Osteocyte (in vitro differentiated cells): Measurements from ENCODE around the gene RPRD1B. TPM values are rescaled to one million over a fixed set of nuclear protein-coding genes. Genes with fewer than 3 reads are reported as not detected.

Source experiments
- DNase-seq: peaks from one replicate; pipeline ENCODE4 v3.0.0; 2021; ENCODE audit warnings: mixed read lengths; ENCODE audit not compliant: unreplicated experiment; ENCODE audit errors: extremely low spot score
- H3K27ac Mint-ChIP-seq: one replicate; pipeline ENCODE4 v1.8.0; 2021; ENCODE audit warnings: mild to moderate bottlenecking, mixed read lengths; ENCODE audit not compliant: unreplicated experiment
- H3K27me3 Mint-ChIP-seq: one replicate; pipeline ENCODE4 v1.8.0; 2021; ENCODE audit warnings: mixed read lengths; ENCODE audit not compliant: unreplicated experiment
- H3K36me3 Mint-ChIP-seq: one replicate; pipeline ENCODE4 v1.8.0; 2021; ENCODE audit warnings: mixed read lengths; ENCODE audit not compliant: unreplicated experiment
- H3K4me1 Mint-ChIP-seq: one replicate; pipeline ENCODE4 v1.8.0; 2021; ENCODE audit warnings: mixed read lengths; ENCODE audit not compliant: unreplicated experiment
- H3K4me3 Mint-ChIP-seq: one replicate; pipeline ENCODE4 v1.8.0; 2021; ENCODE audit warnings: mild to moderate bottlenecking, moderate library complexity, mixed read lengths; ENCODE audit not compliant: unreplicated experiment
- H3K9me3 Mint-ChIP-seq: one replicate; pipeline ENCODE4 v1.8.0; 2021; ENCODE audit warnings: mixed read lengths; ENCODE audit not compliant: unreplicated experiment
- total RNA-seq: library from RNA; stranded (reverse); gene quantifications from 2 replicates; pipeline ENCODE4 v1.2.1, GENCODE V29; 2021
- TF ChIP-seq, protein P1 (sequence below): fragments of 200-600 bp; sonication (generic); IDR thresholded peaks from 2 replicates; pipeline ENCODE4 v1.5.0; 2021; ENCODE audit warnings: antibody characterized with exemption, mild to moderate bottlenecking, moderate library complexity

RPRD1B gene
- total RNA-seq, 1 donor from 2014 or later: 28.5 TPM

DNA sequence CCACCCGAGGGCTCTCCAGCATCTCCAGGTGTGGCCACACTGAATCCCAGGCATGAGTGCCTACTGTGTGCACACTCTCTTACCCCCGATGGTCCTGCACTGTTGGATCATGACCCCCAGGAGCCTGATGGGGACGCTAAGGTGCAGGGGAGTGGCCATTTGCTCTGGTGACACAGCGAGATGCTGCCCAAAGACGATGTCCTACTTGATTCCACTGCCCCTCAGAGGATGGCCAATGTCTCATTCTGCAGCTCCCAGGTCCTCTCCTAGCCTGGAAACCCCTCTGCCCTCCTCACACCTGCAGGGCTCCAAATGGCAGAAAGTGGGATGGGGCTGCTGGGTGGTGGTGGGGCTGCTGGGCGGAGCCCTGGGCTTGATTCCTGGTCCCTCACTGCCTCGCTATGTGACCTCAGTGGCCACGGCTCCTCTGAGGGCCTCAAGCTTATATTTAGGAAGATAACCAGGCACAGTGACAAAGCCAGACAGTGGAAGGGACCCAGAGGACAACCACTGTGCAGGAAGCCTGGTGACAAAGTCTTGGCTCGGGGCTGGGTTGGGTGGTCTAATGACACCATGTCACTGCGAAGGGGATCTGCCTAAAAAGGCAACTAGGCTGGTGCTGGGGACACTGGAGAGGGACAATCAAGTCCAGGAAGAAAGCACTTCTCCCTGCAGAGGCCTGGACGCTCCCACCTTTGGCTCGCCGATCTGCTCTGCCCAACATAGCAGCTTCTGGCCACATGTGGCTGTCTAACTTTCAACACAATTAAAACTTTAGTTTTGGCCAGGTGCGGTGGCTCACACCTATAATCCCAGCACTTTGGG, 103.1 kb downstream of the RPRD1B start:
- no peak for DNase-seq
- Mint-ChIP-seq H3K9me3 (no peaks in the 10 kb centered on the region), H3K36me3 (peaks cover 4% of the 10 kb centered on the region), H3K27ac (no peak overlapping the region), H3K4me3 (no peak overlapping the region), H3K4me1 (peaks cover 62% of the 10 kb centered on the region), H3K27me3 (no peaks in the 10 kb centered on the region)
- TF ChIP-seq, protein P1, sequence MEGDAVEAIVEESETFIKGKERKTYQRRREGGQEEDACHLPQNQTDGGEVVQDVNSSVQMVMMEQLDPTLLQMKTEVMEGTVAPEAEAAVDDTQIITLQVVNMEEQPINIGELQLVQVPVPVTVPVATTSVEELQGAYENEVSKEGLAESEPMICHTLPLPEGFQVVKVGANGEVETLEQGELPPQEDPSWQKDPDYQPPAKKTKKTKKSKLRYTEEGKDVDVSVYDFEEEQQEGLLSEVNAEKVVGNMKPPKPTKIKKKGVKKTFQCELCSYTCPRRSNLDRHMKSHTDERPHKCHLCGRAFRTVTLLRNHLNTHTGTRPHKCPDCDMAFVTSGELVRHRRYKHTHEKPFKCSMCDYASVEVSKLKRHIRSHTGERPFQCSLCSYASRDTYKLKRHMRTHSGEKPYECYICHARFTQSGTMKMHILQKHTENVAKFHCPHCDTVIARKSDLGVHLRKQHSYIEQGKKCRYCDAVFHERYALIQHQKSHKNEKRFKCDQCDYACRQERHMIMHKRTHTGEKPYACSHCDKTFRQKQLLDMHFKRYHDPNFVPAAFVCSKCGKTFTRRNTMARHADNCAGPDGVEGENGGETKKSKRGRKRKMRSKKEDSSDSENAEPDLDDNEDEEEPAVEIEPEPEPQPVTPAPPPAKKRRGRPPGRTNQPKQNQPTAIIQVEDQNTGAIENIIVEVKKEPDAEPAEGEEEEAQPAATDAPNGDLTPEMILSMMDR: no peak

DNA sequence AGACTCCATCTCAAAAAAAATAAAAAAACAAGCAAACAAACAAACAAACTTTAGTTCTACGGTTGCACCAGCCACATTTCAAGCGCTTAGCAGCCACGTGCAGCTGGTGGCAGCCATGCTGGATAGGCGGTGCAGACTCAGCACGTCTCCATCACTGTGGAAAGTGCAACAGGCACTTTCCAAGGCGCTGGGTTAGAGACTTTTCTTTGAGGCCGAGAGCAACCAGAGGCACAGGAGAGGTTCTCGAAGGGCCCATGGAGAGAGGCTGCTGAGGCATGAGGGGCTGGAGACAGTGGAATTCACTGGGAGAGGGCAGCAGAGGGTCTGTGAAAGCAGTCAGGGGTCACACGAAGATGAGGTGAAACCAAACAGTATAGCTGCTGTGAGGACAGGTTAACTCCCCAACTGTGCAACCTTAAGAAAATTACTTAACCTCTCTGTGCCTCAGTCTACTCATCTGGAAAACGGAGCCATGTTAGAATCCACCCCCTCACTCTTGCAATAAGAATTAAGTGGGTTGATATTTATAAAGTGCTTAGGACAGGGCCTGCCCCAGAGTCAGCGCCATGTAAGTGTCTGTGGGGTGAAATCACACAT, 104.0 kb downstream of the RPRD1B start:
- TF ChIP-seq, protein P1: no peak
- DNase-seq: no peak
- peaks cover 66% of the 10 kb centered on the region for H3K4me1 Mint-ChIP-seq
- H3K27ac Mint-ChIP-seq: no peak overlapping the region
- no peaks in the 10 kb centered on the region for H3K27me3 Mint-ChIP-seq
- no peaks in the 10 kb centered on the region for H3K9me3 Mint-ChIP-seq
- H3K36me3 Mint-ChIP-seq: peaks cover 4% of the 10 kb centered on the region
- H3K4me3 Mint-ChIP-seq: no peak overlapping the region

DNA sequence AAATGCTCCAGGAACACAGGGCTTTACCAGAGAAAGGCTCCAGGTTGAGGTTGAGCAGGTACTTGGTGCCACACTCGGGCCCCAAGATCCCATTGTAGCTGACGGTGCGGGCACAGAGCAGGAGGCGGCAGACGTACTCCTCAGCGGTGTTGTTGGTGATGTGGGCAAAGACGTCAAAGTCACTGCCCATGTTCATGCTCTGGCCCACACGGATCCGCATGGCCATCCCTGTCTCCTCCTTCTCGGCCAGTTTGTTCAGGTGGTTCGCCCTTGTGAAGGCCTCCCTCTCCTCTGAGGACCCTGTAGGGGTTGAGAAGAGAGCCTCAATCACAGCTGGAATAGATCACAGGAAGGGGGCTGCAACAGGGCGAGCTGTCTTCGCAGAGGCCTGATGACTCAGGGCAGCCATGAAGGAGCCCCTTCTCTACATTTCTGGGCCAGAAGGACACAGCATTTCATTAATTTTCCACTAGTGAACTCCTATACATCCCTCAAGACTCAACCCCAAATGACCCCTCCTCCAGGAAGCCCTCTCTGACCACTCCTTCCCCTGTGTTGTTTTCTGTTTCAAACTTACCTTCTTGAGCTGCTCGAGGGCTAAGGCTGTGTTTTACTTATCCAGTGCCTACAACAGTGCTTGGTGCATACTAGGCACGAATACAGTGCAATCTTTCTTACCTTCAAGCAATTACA, 104.7 kb downstream of the RPRD1B start:
- Mint-ChIP-seq H3K27me3 (no peaks in the 10 kb centered on the region), H3K9me3 (no peaks in the 10 kb centered on the region), H3K27ac (no peak overlapping the region), H3K36me3 (peaks cover 4% of the 10 kb centered on the region), H3K4me3 (no peak overlapping the region), H3K4me1 (peaks cover 72% of the 10 kb centered on the region)
- TF ChIP-seq, protein P1: no peak
- DNase-seq: no peak

DNA sequence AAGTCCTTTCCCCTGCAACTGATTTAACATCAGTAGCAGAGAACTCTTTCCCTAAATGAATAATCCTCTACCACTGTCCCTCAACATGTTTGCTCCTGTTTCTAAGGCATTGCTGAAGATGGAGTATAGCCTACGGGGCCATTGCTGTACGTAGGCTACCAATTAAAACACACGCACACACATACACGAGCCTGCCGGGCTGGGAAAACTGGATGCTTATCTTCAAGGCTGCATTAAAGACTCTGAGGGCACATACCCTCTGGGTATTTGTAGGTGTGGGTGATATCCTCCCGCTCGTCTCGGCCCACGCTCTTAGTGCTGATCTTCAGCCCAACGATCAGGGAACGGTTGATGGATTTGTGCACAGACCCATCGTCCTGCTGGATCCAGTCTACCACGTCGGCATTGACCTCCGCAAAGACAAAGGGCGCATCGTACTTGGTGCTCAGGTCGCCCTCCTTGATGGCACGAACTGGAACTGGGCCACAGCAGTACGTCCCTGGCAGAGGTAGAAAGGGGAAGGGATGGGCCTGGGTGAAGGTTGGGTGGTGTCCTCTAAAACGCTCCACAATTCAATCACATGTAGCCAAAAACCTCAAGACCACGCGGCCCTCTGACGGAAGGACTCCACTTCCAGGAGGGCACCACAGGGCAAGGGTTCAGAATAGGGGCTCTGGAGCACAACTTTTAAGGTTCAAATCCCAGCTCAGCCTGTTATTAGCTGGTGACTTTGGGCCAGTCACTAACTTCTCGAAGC, 105.8 kb downstream of the RPRD1B start:
- Mint-ChIP-seq H3K4me3 (no peak overlapping the region), H3K27me3 (no peaks in the 10 kb centered on the region), H3K36me3 (peaks cover 4% of the 10 kb centered on the region), H3K4me1 (peaks cover 72% of the 10 kb centered on the region), H3K27ac (peak overlapping the region; percentile 85), H3K9me3 (no peaks in the 10 kb centered on the region)
- TF ChIP-seq, protein P1: no peak
- no peak for DNase-seq
